Sigmoid colon (tissue), 4 donors: ENCODE measurements around the gene EEF1E1.
A peak's percentile ranks its signal among the peaks of the same experiment; 100 is the strongest.

ENCODE experiments used
- POLR2A ChIP-seq, 2 donors: fragments of 450-650 bp; IDR thresholded peaks; one replicate each; pipeline ENCODE4 v1.6.1; 2016; ENCODE audit warnings: antibody characterized with exemption in 2 of 2, mild to moderate bottlenecking in 2 of 2, moderate library complexity in 2 of 2
- POLR2AphosphoS5 ChIP-seq, 4 donors: sonication (generic); formaldehyde crosslinking; IDR thresholded peaks; one replicate each; pipeline ENCODE4 v1.6.1; 2017; ENCODE audit warnings: antibody characterized with exemption in 4 of 4
- TF ChIP-seq, protein P1 (sequence below), 4 experiments: fragments of 450-650 bp in 3 of 4; fragments of 200-600 bp in 1 of 4; IDR thresholded peaks; one replicate each; pipeline ENCODE4 v1.5.1; 2016 to 2019; ENCODE audit warnings: antibody characterized with exemption in 4 of 4, mild to moderate bottlenecking in 3 of 4, moderate library complexity in 2 of 4

GRCh38 chr6:8063761-8064637 is 38.3 kb downstream of the EEF1E1 start, which contains the start of gene BLOC1S5:
- TF ChIP-seq POLR2A (IDR thresholded peaks at IDR 0.05) (peak; percentile 25 to 44), POLR2AphosphoS5 (IDR thresholded peaks at IDR 0.05) (peak; percentile 67 to 87 (median 84))
- TF ChIP-seq, protein P1, sequence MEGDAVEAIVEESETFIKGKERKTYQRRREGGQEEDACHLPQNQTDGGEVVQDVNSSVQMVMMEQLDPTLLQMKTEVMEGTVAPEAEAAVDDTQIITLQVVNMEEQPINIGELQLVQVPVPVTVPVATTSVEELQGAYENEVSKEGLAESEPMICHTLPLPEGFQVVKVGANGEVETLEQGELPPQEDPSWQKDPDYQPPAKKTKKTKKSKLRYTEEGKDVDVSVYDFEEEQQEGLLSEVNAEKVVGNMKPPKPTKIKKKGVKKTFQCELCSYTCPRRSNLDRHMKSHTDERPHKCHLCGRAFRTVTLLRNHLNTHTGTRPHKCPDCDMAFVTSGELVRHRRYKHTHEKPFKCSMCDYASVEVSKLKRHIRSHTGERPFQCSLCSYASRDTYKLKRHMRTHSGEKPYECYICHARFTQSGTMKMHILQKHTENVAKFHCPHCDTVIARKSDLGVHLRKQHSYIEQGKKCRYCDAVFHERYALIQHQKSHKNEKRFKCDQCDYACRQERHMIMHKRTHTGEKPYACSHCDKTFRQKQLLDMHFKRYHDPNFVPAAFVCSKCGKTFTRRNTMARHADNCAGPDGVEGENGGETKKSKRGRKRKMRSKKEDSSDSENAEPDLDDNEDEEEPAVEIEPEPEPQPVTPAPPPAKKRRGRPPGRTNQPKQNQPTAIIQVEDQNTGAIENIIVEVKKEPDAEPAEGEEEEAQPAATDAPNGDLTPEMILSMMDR (IDR thresholded peaks at IDR 0.05): no peak
